Measurements from ENCODE around the gene TENM4.

DNA sequence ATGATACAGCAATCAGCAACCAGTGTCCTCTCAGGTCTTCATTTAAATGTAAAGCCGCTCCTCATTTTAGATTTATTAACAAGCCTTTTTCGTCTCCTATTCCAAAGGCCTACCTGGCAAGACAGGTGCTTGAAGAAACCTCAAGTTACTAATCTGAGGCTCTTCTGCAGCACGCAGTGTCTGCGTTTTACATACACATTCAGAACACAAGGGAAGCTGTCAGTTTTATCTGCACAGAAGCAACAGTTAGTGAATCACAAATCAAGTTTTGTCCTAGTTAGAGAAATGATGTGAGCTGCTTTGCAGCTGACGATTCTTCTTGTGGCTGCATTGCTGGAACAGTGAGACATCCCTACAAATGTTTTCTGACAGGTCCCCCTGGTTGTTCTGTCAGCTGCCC, 557.3 kb downstream of the TENM4 start:
- TF ChIP-seq, protein P1, sequence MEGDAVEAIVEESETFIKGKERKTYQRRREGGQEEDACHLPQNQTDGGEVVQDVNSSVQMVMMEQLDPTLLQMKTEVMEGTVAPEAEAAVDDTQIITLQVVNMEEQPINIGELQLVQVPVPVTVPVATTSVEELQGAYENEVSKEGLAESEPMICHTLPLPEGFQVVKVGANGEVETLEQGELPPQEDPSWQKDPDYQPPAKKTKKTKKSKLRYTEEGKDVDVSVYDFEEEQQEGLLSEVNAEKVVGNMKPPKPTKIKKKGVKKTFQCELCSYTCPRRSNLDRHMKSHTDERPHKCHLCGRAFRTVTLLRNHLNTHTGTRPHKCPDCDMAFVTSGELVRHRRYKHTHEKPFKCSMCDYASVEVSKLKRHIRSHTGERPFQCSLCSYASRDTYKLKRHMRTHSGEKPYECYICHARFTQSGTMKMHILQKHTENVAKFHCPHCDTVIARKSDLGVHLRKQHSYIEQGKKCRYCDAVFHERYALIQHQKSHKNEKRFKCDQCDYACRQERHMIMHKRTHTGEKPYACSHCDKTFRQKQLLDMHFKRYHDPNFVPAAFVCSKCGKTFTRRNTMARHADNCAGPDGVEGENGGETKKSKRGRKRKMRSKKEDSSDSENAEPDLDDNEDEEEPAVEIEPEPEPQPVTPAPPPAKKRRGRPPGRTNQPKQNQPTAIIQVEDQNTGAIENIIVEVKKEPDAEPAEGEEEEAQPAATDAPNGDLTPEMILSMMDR (IDR thresholded peaks at IDR 0.05) = no peak
- no peak for TF ChIP-seq POLR2A (IDR thresholded peaks at IDR 0.05)
